Measurements from ENCODE around the gene PI4KB.
"Not testable (repeated sequence)": the region's sequence is repeated elsewhere in the genome, so short reads cannot be mapped to it uniquely, and the experiment has no call there.

PI4KB gene

GRCh38 chr1:151281225-151281968, 45.8 kb downstream of the PI4KB start:
- peak; percentile 88 to 89 for DNase-seq (ENCODE audit: low read depth in 2 of 2)

- no peak for DNase-seq (ENCODE audit: low read depth in 2 of 2)
These were observed 50.0 kb downstream of the PI4KB start for GRCh38 chr1:151277249-151277648.

DNA sequence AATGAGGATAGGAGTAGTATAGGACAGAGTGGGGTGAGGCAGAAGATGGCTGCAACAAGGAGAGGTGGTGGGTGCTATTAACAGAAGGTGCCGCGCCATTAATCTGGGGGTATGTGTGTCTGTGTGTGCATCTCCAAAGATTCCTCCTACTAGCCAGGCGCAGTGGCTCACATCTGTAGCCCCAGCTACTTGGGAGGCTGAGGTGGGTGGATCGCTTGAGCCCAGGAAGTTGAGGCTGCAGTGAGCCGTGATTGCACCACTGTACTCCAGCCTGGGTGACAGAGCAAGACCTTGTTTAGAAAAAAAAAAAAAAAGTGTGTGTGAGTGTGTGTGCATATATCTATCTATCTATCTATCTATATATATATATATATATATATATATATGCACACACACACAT, 51.9 kb downstream of the PI4KB start:
- not testable (repeated sequence) for DNase-seq (ENCODE audit: low read depth in 2 of 2)

GRCh38 chr1:151273924-151274466, 53.2 kb downstream of the PI4KB start:
- DNase-seq (ENCODE audit: low read depth in 2 of 2): no peak

DNA sequence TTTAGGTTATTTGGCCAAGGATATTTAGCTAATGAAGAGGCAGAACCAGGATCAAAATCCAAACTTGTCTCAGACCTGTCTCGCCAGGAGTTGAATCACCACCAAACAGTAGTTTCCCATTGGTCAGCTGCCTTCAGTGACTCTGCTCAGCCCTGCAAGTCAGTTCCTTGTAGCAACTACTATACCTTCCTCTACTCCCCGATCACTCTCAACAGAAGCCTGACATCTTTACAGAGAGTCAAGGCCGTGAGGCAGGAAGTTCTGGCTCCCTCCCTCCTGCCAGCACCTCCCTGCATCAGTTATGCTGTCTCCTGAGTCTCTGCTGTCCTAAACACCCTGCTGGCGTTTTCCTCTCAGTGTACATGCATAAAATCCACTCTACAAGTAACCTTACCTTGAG, 59.5 kb downstream of the PI4KB start:
- no peak for DNase-seq (ENCODE audit: low read depth in 2 of 2)

DNA sequence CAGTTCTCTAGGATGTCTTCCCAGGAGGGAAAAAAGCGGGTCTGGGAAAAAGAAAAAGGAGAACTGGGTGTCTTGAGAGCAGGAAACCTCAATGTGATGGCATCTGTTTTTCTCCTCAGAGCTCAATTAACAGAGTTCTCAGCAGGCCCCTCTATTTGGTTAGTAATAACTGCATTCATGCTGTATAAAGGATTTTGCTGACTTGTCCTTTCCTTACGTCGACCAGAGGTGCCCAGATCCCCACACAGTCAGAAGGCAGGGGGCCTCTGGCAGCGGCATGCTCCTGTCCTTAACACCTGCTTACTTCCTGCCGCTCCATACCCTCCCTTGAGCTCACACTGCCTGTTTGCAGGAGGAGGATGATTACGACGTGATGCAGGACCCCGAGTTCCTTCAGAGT, 60.4 kb downstream of the PI4KB start:
- DNase-seq (ENCODE audit: low read depth in 2 of 2): no peak

DNA sequence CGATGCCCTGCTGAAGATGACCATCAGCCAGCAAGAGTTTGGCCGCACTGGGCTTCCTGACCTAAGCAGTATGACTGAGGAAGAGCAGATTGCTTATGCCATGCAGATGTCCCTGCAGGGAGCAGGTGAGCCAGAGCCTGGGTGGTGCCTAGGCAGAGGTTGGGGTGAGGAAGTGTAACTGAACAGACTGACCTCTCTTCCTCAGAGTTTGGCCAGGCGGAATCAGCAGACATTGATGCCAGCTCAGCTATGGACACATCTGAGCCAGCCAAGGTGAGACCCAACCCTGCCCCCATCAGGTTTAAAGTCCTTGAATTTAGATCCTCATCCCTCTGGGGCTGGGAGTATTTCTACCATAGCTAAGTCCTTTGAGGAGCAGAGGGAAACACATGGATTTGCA, 60.9 kb downstream of the PI4KB start:
- no peak for DNase-seq (ENCODE audit: low read depth in 2 of 2)

DNA sequence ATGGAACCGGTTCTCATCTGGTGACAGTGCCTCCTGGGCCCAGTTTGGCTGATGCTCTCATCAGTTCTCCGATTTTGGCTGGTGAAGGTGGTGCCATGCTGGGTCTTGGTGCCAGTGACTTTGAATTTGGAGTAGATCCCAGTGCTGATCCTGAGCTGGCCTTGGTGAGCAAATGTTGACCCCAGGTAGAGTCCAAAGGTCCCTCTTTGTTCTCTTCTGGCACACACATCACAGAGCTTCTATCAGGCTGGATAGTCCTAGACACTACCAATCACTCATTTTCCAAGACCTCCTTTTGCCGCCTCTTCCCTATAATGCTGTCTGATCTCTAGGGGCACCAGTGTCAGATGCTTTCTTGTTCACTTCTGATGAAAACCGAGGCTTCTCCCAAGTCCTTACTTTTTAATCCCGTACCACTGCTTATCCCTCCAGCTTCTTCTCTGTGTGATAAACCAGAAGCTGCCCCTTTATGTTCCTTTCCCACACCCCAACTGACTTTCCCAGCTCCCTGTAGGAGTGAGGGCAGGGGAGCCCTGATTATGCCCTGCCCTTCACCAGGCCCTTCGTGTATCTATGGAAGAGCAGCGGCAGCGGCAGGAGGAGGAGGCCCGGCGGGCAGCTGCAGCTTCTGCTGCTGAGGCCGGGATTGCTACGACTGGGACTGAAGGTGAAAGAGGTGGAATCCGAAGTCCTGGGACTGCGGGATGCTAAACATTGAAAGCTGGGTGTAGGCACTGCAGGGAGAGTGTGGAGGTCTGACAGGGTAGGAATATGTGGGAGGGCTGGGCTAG, 61.6 kb downstream of the PI4KB start:
- no peak for DNase-seq (ENCODE audit: low read depth in 2 of 2)

GRCh38 chr1:151259351-151259750, 67.9 kb downstream of the PI4KB start:
- no peak for DNase-seq (ENCODE audit: low read depth in 2 of 2)

DNA sequence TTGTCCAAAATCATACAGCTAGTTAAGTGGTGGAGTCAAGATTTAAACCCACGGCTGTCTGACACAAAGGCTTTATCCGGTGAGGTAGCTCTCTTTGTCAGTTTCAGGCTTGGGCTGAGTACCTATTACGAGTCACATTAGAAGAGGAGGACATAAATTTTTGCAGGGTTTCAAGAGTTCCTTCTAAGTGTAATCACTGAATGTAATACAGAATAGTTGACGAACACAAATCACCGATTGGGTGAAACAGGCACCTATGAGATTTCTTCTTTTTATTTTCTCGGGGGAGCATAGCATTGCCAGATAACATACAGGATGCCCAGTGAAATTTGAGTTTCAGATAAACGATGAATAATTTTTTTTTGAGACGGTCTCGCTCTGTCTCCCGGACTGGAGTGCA, 71.8 kb downstream of the PI4KB start:
- no peak for DNase-seq (ENCODE audit: low read depth in 2 of 2)

DNA sequence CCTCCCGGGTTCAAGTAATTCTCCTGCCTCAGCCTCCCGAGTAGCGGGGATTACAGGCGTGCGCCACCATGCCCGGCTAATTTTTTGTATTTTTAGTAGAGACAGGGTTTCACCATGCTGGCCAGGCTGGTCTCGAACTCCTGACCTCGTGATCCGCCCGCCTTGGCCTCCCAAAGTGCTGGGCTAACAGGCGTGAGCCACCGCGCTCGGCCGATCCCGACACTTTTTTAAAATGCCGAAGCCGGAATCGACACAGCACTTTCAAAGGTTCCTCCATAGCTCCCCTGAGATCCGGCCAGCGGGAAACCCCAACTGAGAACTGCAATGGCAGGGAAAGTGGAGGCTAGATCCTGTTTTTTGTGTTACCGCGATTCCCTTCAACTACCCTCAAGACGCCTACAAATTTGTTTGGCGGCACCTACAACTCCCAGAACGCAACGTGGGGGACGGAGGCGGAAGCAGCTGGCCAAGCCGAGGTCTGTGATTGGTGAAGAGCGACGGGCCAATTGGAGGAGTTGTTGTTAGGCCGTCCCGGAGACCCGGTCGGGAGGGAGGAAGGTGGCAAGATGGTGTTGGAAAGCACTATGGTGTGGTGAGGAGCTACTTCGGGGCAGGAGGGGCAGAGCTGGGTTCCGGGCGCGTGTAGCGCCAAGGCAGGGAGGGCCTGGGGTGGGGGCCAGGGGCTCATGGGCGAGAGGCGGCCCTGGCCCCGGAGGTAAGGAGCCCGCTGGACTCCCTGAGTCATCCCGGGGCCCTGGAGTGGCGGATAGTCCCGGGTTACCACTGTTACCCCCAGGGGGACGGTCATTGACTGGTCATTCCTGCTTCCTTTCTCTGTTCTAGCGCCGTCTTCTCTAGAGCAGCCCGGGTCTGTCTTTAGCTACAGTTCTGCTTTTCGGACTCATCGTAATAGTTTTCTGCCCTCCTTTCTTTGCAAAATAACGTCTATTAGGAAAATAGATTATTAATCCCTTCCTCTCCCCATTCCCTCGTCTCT, 72.7 kb downstream of the PI4KB start, which contains the start of gene PSMD4:
Gene PSMD4, plus strand, starts transcription at position 518 of the 997 bp plus-strand sequence. Its CDS starts 49 bp downstream, at position 567.
- DNase-seq (ENCODE audit: low read depth in 2 of 2): peak; percentile 83 to 85

GRCh38 chr1:151251656-151252470, 75.4 kb downstream of the PI4KB start:
- DNase-seq (ENCODE audit: low read depth in 2 of 2): peak; percentile 11 to 54

- no peak for DNase-seq (ENCODE audit: low read depth in 2 of 2)
These were observed 80.4 kb downstream of the PI4KB start for GRCh38 chr1:151246786-151247185.

DNA sequence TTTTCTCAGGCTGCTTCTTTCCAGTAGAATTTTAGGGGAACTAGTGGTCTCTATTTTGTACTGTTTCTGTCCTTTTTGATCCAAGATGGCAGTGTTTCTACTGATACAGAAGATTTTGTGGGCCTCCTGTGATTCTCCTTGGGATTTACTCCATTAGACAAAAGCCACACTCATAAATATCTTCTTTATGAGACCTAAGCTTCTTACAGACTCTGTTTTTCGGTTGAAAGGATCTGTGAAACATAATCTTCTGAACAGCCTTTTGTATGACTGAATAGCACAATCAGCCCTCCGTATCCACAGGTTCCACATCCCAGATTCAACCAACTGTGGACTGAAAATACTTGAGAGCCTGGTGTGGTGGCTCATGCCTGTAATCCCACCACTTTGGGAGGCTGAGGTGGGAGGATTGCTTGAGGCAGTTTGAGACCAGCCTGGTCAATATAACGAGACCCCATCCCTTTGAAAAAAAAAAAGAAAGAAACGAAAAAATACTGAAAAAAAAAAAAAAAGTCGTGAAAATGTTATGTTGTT, 83.5 kb downstream of the PI4KB start:
- no peak for DNase-seq (ENCODE audit: low read depth in 2 of 2)

- no peak for DNase-seq (ENCODE audit: low read depth in 2 of 2)
These were observed 84.8 kb downstream of the PI4KB start for GRCh38 chr1:151242442-151242841.

Measured in stimulated activated CD8-positive, alpha-beta memory T cell treated with anti-CD3 and anti-CD28 coated beads, Interleukin-15, amount 100 ng/mL, for 4 hours (primary cell).